ENCODE measurements around the gene TCF7L1. TPM values are rescaled to one million over a fixed set of nuclear protein-coding genes. Genes with fewer than 3 reads are reported as not detected.

Gene TCF7L1, protein sequence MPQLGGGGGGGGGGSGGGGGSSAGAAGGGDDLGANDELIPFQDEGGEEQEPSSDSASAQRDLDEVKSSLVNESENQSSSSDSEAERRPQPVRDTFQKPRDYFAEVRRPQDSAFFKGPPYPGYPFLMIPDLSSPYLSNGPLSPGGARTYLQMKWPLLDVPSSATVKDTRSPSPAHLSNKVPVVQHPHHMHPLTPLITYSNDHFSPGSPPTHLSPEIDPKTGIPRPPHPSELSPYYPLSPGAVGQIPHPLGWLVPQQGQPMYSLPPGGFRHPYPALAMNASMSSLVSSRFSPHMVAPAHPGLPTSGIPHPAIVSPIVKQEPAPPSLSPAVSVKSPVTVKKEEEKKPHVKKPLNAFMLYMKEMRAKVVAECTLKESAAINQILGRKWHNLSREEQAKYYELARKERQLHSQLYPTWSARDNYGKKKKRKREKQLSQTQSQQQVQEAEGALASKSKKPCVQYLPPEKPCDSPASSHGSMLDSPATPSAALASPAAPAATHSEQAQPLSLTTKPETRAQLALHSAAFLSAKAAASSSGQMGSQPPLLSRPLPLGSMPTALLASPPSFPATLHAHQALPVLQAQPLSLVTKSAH
- not detected in 2 replicates for total RNA-seq (2012; rRNA removed)

DNA sequence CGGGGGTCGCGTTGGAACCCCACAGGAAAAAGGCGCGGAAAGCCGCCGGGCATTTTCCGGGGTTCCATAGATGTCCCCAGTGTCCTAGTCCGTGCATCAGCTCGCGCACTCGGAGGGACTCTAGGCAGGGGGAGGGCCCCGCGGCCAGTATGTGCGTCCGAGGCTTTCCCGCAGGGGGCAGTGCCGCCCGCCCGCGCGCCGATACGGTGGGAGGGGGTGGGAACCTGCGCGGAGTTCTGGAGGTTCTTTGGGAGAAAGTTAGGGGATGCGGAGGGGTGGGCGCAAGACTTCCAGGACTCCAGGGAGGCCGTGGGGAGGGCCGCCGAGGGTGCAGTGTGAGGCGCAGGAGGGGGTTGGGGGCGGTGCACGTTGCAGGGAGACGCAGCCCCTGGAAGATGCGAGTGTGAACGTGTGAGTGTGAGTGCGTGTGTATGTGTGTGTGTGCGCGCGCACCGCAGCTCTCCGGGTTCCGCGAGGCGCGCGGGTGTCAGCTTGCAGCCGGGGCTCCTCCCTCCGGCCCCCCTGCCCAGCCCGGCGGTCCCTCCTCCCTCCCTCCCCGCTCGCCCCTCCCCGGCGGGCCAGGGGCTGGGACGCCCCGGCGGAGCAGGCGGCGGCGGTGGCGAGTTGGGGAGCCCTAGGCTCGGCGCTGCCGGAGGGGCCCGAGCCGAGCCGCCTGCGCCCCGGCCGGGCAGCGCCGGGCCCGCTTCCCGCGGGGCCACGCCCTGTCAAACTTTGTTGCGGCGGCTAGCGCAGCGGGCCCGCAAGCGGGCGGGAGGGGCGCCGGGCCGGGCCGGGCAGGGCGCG lies at the start of gene TCF7L1:
Gene TCF7L1 (plus strand): TSS at position 559 of the 804 bp plus-strand sequence. CDS start 293 bp downstream, outside the sequence.
- Histone ChIP-seq H3K27me3 (ENCODE audit: control insufficient read depth, insufficient read depth, low read length) (no peaks in the 10 kb centered on the region), H3K9me3 (replicated peaks; ENCODE audit: low read length) (no peaks in the 10 kb centered on the region), H3K36me3 (ENCODE audit: insufficient read depth, low read length) (no peaks in the 10 kb centered on the region), H3K4me2 (ENCODE audit: low read length) (peak within 1 kb of the TSS; percentile 94), H3K4me1 (ENCODE audit: control insufficient read depth, insufficient read depth, low read length) (peaks cover 11% of the 10 kb centered on the region), H3K4me3 (ENCODE audit: low read length) (peak within 1 kb of the TSS; percentile 84), H3K9ac (ENCODE audit: low read depth, low read length) (peak within 1 kb of the TSS; percentile 89)

DNA sequence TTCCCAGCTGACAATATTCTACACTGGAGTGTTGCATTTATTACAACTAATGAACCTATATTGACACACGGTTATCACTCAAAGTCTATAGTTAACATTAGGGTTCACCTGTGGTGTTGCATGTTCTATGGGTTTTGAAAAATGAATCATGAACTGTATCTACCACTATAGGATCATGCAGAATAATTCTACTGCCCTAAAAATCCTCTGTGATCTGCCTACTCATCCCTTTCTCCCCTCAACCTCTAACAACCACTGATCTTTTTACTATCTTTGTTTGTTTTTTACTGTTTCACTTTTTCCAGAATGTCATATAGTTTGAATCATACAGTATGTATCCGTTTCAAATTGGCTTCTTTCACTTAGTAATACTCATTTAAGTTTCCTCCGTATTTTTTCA lies 47.6 kb upstream of the TCF7L1 start:
- no peak overlapping the region for H3K4me2 ChIP-seq (ENCODE audit: low read length)

DNA sequence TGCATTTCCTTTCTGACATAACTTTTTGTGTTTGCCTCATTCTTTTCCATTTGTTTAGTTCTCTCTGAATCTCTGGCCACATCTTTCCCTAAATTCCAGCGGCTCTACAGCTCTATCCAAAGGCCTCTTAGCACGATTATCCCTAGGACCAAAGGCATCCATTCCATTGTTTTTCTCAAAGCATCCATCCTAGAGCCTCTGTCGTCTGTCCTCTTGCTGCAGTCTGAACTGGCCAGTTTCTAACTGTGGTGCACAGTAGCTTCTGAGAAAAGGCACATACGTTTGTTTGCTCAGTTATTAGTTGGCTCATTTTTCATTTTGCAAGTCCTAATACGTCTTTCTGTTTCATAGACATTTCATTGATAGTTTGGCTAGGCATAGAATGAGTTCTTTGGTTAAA lies 45.7 kb upstream of the TCF7L1 start:
- Histone ChIP-seq H3K4me2 (ENCODE audit: low read length) (no peak overlapping the region), H3K9ac (ENCODE audit: low read depth, low read length) (no peak overlapping the region), H3K36me3 (ENCODE audit: insufficient read depth, low read length) (no peaks in the 10 kb centered on the region), H3K4me1 (ENCODE audit: control insufficient read depth, insufficient read depth, low read length) (no peaks in the 10 kb centered on the region), H3K27me3 (ENCODE audit: control insufficient read depth, insufficient read depth, low read length) (peaks cover 69% of the 10 kb centered on the region), H3K4me3 (ENCODE audit: low read length) (no peak overlapping the region), H3K9me3 (replicated peaks; ENCODE audit: low read length) (no peaks in the 10 kb centered on the region)

More for the DNA sequence above, 47.6 kb upstream of the TCF7L1 start:
- H3K4me3 ChIP-seq (ENCODE audit: low read length) = no peak overlapping the region
- H3K36me3 ChIP-seq (ENCODE audit: insufficient read depth, low read length) = no peaks in the 10 kb centered on the region
- no peaks in the 10 kb centered on the region for H3K4me1 ChIP-seq (ENCODE audit: control insufficient read depth, insufficient read depth, low read length)
- peaks cover 78% of the 10 kb centered on the region for H3K27me3 ChIP-seq (ENCODE audit: control insufficient read depth, insufficient read depth, low read length)
- H3K9me3 ChIP-seq (replicated peaks; ENCODE audit: low read length) = no peaks in the 10 kb centered on the region
- no peak overlapping the region for H3K9ac ChIP-seq (ENCODE audit: low read depth, low read length)

DNA sequence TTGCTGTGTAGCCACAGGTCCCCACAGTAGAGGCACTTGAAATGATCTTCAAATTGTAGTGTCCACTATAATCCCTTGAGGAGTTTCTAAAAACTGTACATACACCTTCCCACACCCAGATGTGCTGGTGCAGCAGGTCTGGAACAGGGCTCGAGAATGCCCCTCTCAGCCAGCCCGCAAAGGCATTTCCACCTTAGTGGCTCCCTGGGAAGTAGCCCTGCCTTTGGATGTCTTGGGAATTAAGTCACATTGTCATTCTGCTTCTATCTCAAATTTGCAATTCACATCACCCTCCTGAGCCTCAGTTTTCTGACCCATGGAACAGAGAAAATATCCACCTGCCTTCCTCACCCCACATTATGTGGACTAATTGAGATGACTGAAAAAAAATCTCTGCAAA lies 44.3 kb upstream of the TCF7L1 start:
- no peaks in the 10 kb centered on the region for H3K9me3 ChIP-seq (replicated peaks; ENCODE audit: low read length)

DNA sequence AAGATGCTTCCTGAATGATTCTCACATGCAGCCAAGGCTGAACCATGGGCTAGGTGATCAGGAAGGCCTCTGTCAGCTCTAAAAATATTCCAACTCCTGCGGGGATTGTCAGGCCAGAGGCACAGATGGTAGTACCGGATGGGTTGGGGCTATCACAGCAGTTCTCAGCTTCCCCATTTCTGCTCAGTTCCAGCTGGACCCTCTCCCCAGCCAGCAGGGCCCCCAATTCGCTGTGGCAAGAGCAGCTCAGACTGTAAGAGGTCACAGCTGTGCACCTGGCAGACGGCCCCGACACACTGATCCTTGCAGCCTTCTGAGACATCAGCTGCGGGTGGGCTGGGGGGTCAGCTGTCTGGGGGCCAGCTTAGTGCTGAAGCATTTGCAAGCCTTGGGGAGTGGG lies 43.6 kb upstream of the TCF7L1 start:
- Histone ChIP-seq H3K4me3 (ENCODE audit: low read length) (no peak overlapping the region), H3K9ac (ENCODE audit: low read depth, low read length) (no peak overlapping the region), H3K36me3 (ENCODE audit: insufficient read depth, low read length) (no peaks in the 10 kb centered on the region), H3K4me1 (ENCODE audit: control insufficient read depth, insufficient read depth, low read length) (no peaks in the 10 kb centered on the region), H3K4me2 (ENCODE audit: low read length) (no peak overlapping the region), H3K27me3 (ENCODE audit: control insufficient read depth, insufficient read depth, low read length) (peaks cover 51% of the 10 kb centered on the region), H3K9me3 (replicated peaks; ENCODE audit: low read length) (no peaks in the 10 kb centered on the region)

More for the DNA sequence above, 44.3 kb upstream of the TCF7L1 start:
- Histone ChIP-seq H3K4me2 (ENCODE audit: low read length) (no peak overlapping the region), H3K4me1 (ENCODE audit: control insufficient read depth, insufficient read depth, low read length) (no peaks in the 10 kb centered on the region), H3K36me3 (ENCODE audit: insufficient read depth, low read length) (no peaks in the 10 kb centered on the region), H3K27me3 (ENCODE audit: control insufficient read depth, insufficient read depth, low read length) (peaks cover 56% of the 10 kb centered on the region), H3K4me3 (ENCODE audit: low read length) (no peak overlapping the region), H3K9ac (ENCODE audit: low read depth, low read length) (no peak overlapping the region)

DNA sequence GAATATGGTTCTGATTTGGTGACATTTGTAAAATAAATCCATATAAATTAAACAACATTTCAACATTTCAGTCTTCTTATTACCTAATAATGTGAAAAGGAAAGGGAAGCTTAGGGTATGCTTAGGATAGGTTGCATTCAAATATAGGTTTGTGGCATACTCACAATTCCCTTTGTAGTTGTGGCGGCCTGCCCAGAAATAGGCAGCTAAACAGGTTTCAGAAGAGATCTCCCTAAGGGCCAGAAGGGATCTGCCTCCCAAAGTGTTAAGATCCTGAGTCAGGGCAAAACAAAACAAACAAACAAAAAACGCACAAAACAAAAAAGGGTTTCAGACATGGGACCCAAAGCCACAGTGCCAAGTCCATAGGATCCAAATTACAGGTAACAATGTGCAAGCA lies 41.4 kb upstream of the TCF7L1 start:
- H3K9ac ChIP-seq (ENCODE audit: low read depth, low read length) = no peak overlapping the region
- no peaks in the 10 kb centered on the region for H3K36me3 ChIP-seq (ENCODE audit: insufficient read depth, low read length)
- H3K4me2 ChIP-seq (ENCODE audit: low read length) = no peak overlapping the region
- peaks cover 41% of the 10 kb centered on the region for H3K27me3 ChIP-seq (ENCODE audit: control insufficient read depth, insufficient read depth, low read length)
- H3K9me3 ChIP-seq (replicated peaks; ENCODE audit: low read length) = no peaks in the 10 kb centered on the region
- no peaks in the 10 kb centered on the region for H3K4me1 ChIP-seq (ENCODE audit: control insufficient read depth, insufficient read depth, low read length)
- H3K4me3 ChIP-seq (ENCODE audit: low read length) = no peak overlapping the region

DNA sequence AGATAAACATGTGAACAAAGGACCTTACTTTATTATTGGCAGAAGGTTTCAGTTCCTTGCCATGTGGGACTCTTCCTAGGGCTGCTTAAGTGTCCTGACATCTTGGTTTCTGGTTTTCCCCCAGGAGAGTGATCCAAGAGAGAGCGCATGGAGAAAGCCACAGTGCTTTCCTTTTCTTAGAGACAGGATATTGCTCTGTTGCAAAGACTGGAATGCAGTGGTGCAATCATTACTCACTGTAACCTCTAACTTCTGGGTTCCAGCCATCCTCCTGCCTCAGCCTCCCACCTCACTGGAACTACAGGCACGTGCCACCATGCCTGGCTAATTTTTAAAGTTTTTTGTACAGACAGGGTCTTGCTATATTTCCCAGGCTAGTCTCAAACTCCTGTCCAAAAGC lies 38.1 kb upstream of the TCF7L1 start:
- no peaks in the 10 kb centered on the region for H3K4me1 ChIP-seq (ENCODE audit: control insufficient read depth, insufficient read depth, low read length)
- H3K4me2 ChIP-seq (ENCODE audit: low read length) = no peak overlapping the region
- H3K4me3 ChIP-seq (ENCODE audit: low read length) = no peak overlapping the region
- no peak overlapping the region for H3K9ac ChIP-seq (ENCODE audit: low read depth, low read length)
- H3K9me3 ChIP-seq (replicated peaks; ENCODE audit: low read length) = no peaks in the 10 kb centered on the region
- H3K27me3 ChIP-seq (ENCODE audit: control insufficient read depth, insufficient read depth, low read length) = peaks cover 18% of the 10 kb centered on the region
- H3K36me3 ChIP-seq (ENCODE audit: insufficient read depth, low read length) = no peaks in the 10 kb centered on the region

DNA sequence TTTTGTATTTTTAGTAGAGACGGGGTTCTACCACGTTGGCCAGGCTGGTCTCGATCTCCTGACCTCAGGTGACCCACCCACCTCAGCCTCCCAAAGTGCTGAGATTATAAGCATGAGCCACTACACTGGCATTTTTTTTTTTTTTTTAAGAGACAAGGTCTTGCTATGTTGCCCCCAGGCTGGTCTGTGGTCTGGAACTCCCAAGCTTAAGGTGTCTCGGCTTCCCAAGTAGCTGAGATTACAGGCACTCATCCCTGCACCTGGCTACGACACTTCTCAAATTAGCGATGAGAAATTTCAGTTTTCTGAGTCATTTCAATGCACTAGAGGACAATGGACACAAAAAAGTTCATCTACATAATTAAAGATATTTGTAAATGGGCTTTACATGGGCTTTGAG lies 36.6 kb upstream of the TCF7L1 start:
- Histone ChIP-seq H3K4me3 (ENCODE audit: low read length) (no peak overlapping the region), H3K4me1 (ENCODE audit: control insufficient read depth, insufficient read depth, low read length) (no peaks in the 10 kb centered on the region), H3K36me3 (ENCODE audit: insufficient read depth, low read length) (no peaks in the 10 kb centered on the region), H3K9ac (ENCODE audit: low read depth, low read length) (no peak overlapping the region), H3K9me3 (replicated peaks; ENCODE audit: low read length) (no peaks in the 10 kb centered on the region), H3K27me3 (ENCODE audit: control insufficient read depth, insufficient read depth, low read length) (peaks cover 9% of the 10 kb centered on the region), H3K4me2 (ENCODE audit: low read length) (no peak overlapping the region)

DNA sequence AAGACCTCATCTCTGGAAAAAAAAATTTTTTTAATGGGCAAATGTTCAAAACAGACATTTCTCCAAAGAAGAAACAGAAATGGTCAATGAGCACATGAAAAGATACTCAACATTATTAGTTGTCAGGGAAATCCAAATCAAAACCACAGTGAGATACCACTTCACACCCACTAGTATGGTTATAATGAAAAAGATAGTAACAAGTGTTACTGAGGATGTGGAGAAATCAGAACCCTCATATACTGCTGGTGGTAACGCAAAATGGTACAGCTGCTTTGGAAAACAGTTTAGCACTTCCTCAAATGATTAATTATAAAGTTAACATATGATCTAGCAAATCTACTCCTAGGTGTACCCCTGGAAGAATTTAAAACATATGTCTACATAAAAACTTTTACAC lies 29.0 kb upstream of the TCF7L1 start:
- H3K4me3 ChIP-seq (ENCODE audit: low read length) = no peak overlapping the region
- H3K36me3 ChIP-seq (ENCODE audit: insufficient read depth, low read length) = no peaks in the 10 kb centered on the region
- no peak overlapping the region for H3K9ac ChIP-seq (ENCODE audit: low read depth, low read length)
- H3K9me3 ChIP-seq (replicated peaks; ENCODE audit: low read length) = no peaks in the 10 kb centered on the region
- no peaks in the 10 kb centered on the region for H3K4me1 ChIP-seq (ENCODE audit: control insufficient read depth, insufficient read depth, low read length)
- peaks cover 3% of the 10 kb centered on the region for H3K27me3 ChIP-seq (ENCODE audit: control insufficient read depth, insufficient read depth, low read length)
- no peak overlapping the region for H3K4me2 ChIP-seq (ENCODE audit: low read length)

DNA sequence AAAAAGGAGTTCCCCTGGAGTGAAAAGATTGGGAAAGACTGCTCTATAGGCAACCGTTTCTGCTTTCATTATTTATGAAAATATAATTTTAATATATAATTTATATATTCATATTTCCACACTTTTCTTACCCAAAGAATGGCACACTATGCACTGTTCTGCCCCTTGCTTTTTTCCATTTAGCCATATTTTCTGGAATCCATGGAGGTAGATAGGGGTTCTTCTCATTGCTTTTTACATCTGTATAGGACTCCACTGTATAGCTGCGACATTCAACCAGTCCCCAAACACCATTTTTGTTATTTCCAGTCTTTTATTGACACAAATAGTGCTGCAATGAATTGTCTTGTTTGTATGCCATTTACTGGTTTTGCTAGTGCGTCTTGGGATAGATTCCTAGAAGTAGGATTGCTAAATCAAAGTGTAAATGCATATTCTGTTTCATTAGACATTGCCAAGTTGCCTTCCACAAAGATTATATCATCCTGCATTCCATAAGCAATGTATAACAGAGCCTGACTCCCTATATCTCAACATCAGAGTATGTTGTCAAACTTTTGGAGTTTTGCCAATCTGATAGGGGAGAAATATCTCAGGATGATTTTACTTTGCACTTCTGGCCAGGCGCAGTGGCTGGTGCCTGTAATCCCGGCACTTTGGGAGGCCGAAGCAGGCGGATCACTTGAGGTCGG lies 26.6 kb upstream of the TCF7L1 start:
- Histone ChIP-seq H3K9me3 (replicated peaks; ENCODE audit: low read length) (no peaks in the 10 kb centered on the region), H3K27me3 (ENCODE audit: control insufficient read depth, insufficient read depth, low read length) (peaks cover 3% of the 10 kb centered on the region), H3K4me3 (ENCODE audit: low read length) (no peak overlapping the region), H3K4me1 (ENCODE audit: control insufficient read depth, insufficient read depth, low read length) (peaks cover 2% of the 10 kb centered on the region), H3K36me3 (ENCODE audit: insufficient read depth, low read length) (no peaks in the 10 kb centered on the region), H3K9ac (ENCODE audit: low read depth, low read length) (no peak overlapping the region), H3K4me2 (ENCODE audit: low read length) (no peak overlapping the region)

DNA sequence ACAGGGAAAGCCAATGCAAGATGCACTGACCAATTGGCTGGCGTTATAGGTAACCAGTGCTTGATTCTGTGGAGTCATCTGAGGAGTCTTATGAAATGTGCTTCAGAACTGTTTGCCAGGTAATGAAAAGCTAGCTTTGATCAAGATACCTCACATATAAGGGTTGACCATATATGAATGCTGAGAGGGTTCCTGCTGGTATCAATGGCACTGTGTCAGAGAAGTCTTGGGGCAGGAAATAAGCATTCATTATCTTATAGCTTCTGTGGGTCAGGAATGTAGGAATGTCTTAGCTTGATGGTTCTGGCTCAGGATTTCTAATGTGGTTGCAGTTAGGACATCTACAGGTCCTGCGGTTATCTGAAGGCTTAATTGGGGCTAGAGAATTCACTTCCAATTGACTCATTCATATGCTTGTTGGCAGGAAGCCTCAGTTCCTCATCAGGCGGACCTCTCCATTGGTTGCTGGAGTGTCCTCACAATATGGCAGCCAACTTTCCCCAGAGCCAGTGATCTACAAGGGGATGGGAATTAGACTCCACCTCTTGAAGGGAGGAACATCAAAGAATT lies 22.1 kb upstream of the TCF7L1 start:
- Histone ChIP-seq H3K4me3 (ENCODE audit: low read length) (no peak overlapping the region), H3K4me2 (ENCODE audit: low read length) (no peak overlapping the region), H3K4me1 (ENCODE audit: control insufficient read depth, insufficient read depth, low read length) (peaks cover 8% of the 10 kb centered on the region), H3K9ac (ENCODE audit: low read depth, low read length) (no peak overlapping the region), H3K27me3 (ENCODE audit: control insufficient read depth, insufficient read depth, low read length) (peaks cover 21% of the 10 kb centered on the region), H3K9me3 (replicated peaks; ENCODE audit: low read length) (no peaks in the 10 kb centered on the region), H3K36me3 (ENCODE audit: insufficient read depth, low read length) (no peaks in the 10 kb centered on the region)

All from skeletal muscle satellite cell (primary cell).